Diencephalon (tissue), 1 donor: ENCODE data around the gene MGAT4C. TPM values are rescaled to one million over a fixed set of nuclear protein-coding genes. Genes with fewer than 3 reads are reported as not detected.

Source experiments
- total RNA-seq: library from RNA; depleted of rRNA; stranded (reverse); fragments of >200 nt; gene quantifications from one replicate; pipeline ENCODE4 v1.2.3, GENCODE V29; 2014

The MGAT4C gene
- total RNA-seq, result 82.4 TPM

GRCh38 chr12:86256163-86256562, at the start of gene MGAT4C:
Gene MGAT4C, minus strand, starts transcription at chr12:86256391.

